HTR-8/SVneo (cell line): ENCODE data around the gene SSR2.
"Not testable (repeated sequence)": the region's sequence is repeated elsewhere in the genome, so short reads cannot be mapped to it uniquely, and the experiment has no call there.

Source experiments
- DNase-seq: peaks from one replicate; pipeline ENCODE4 v3.0.0; 2011; ENCODE audit warnings: low spot score, mixed read lengths; ENCODE audit not compliant: insufficient read length
- FAIRE-seq: peaks from 2 replicates; lab custom pipeline; 2011; peaks lifted over from hg19 to GRCh38; lab: Jason Lieb, UNC

The SSR2 gene

GRCh38 chr1:156050376-156050775, 29.6 kb upstream of the SSR2 start:
- no peak for DNase-seq
- FAIRE-seq = no peak

- no peak for FAIRE-seq
- DNase-seq = no peak
These were observed 28.0 kb upstream of the SSR2 start for GRCh38 chr1:156048663-156049258.

GRCh38 chr1:156045076-156045475, 24.3 kb upstream of the SSR2 start:
- no peak for FAIRE-seq
- no peak for DNase-seq

GRCh38 chr1:156042828-156043227, 22.1 kb upstream of the SSR2 start:
- DNase-seq (no peak), FAIRE-seq (no peak)

- FAIRE-seq, DNase-seq: not testable (repeated sequence)
These were observed 14.2 kb upstream of the SSR2 start for GRCh38 chr1:156034991-156035390.

- FAIRE-seq = no peak
These were observed 12.3 kb upstream of the SSR2 start for GRCh38 chr1:156033011-156033410.

GRCh38 chr1:156026588-156026987, 5.8 kb upstream of the SSR2 start:
- no peak for DNase-seq
- no peak for FAIRE-seq

More at GRCh38 chr1:156033011-156033410, 12.3 kb upstream of the SSR2 start:
- DNase-seq = no peak

GRCh38 chr1:156025876-156026275, 5.1 kb upstream of the SSR2 start:
- no peak for FAIRE-seq
- no peak for DNase-seq

- FAIRE-seq (no peak), DNase-seq (no peak)
These were observed 4.0 kb upstream of the SSR2 start for GRCh38 chr1:156024801-156025200.

- DNase-seq (no peak), FAIRE-seq (no peak)
These were observed 1.2 kb upstream of the SSR2 start for GRCh38 chr1:156021954-156022353.

- DNase-seq (no peak), FAIRE-seq (no peak)
These were observed 310 bp upstream of the SSR2 start for GRCh38 chr1:156021093-156021428.

- DNase-seq = no peak
- no peak for FAIRE-seq
These were observed 832 bp downstream of the SSR2 start for GRCh38 chr1:156019946-156020292.

GRCh38 chr1:156014829-156015228, 5.9 kb downstream of the SSR2 start:
- DNase-seq (no peak), FAIRE-seq (no peak)

- FAIRE-seq = no peak
- no peak for DNase-seq
These were observed 8.5 kb downstream of the SSR2 start for GRCh38 chr1:156012051-156012817.

GRCh38 chr1:156009404-156009803, 11.3 kb downstream of the SSR2 start:
- FAIRE-seq (no peak), DNase-seq (no peak)

- DNase-seq (no peak), FAIRE-seq (no peak)
These were observed 13.9 kb downstream of the SSR2 start for GRCh38 chr1:156006666-156007376.

- no peak for FAIRE-seq
- DNase-seq = no peak
These were observed 15.7 kb downstream of the SSR2 start for GRCh38 chr1:156004843-156005584.

GRCh38 chr1:156003923-156004188, 16.9 kb downstream of the SSR2 start:
- no peak for DNase-seq
- FAIRE-seq = no peak

GRCh38 chr1:156002188-156002911, 18.4 kb downstream of the SSR2 start:
- no peak for FAIRE-seq
- no peak for DNase-seq

- FAIRE-seq (no peak), DNase-seq (no peak)
These were observed 19.0 kb downstream of the SSR2 start for GRCh38 chr1:156001662-156002171.
